Measurements from ENCODE around the gene LUC7L2. TPM values are rescaled to one million over a fixed set of nuclear protein-coding genes. Genes with fewer than 3 reads are reported as not detected.
"Not testable (repeated sequence)": the region's sequence is repeated elsewhere in the genome, so short reads cannot be mapped to it uniquely, and the experiment has no call there.

LUC7L2 gene
- polyA plus RNA-seq, 1 donor (not counting 4 experiments of a cell fraction or from before 2014, with no cell fraction given): 52.7 TPM

- Histone ChIP-seq H3K36me3 (ENCODE audit: control insufficient read depth in 2 of 2, extremely low read depth in 1 of 2, insufficient read depth in 2 of 2, low read length in 2 of 2) (no peaks in the 10 kb centered on the region), H2AFZ (ENCODE audit: control insufficient read depth, low read length) (no peak overlapping the region), H3K4me2 (ENCODE audit: control insufficient read depth, extremely low read depth, insufficient read depth, low read depth, low read length) (no peak overlapping the region), H3K27me3 (ENCODE audit: control insufficient read depth, extremely low read depth, insufficient read depth, low read length) (no peaks in the 10 kb centered on the region), H3K27ac (ENCODE audit: control insufficient read depth, insufficient read depth, low read length) (no peak overlapping the region), H3K79me2 (ENCODE audit: control insufficient read depth, insufficient read depth, low read length) (no peaks in the 10 kb centered on the region), H3K9ac (ENCODE audit: control insufficient read depth, extremely low read depth, insufficient read depth, low read length) (no peak overlapping the region), H3K9me1 (ENCODE audit: control insufficient read depth, extremely low read depth, insufficient read depth, low read length) (no peaks in the 10 kb centered on the region), H3K4me3 (ENCODE audit: control insufficient read depth in 2 of 3, extremely low read depth in 1 of 3, insufficient read depth in 2 of 3, low read depth in 1 of 3, low read length in 3 of 3) (no peak overlapping the region), H4K20me1 (ENCODE audit: control insufficient read depth, extremely low read depth, insufficient read depth, low read length) (no peaks in the 10 kb centered on the region), H3K4me1 (ENCODE audit: control insufficient read depth, extremely low read depth, insufficient read depth, low read length) (no peaks in the 10 kb centered on the region), H3K9me3 (ENCODE audit: control insufficient read depth, low read depth, low read length) (no peaks in the 10 kb centered on the region)
- FAIRE-seq (no peak), DNase-seq (ENCODE audit: low read depth, low spot score) (no peak)
- dilution Hi-C loops (cut with MboI; ENCODE audit: extremely low pct_ligation_motif_present, low sequenced_read_pairs): no loop called here
- TF ChIP-seq CTCF (optimal IDR thresholded peaks at IDR 0.05 in 1 of 3, IDR thresholded peaks at IDR 0.05 in 1 of 3, conservative IDR thresholded peaks at IDR 0.05 in 1 of 3; ENCODE audit: extremely low read depth in 1 of 3, insufficient read depth in 2 of 3, low read length in 3 of 3): no peak
- TF ChIP-seq EZH2 (IDR thresholded peaks at IDR 0.05; ENCODE audit: low read length): no peak
These were observed 26.9 kb upstream of the LUC7L2 start for GRCh38 chr7:139332697-139333359.

- H3K27me3 ChIP-seq (ENCODE audit: control insufficient read depth, extremely low read depth, insufficient read depth, low read length); H3K4me3 ChIP-seq (ENCODE audit: control insufficient read depth in 2 of 3, extremely low read depth in 1 of 3, insufficient read depth in 2 of 3, low read depth in 1 of 3, low read length in 3 of 3); H3K36me3 ChIP-seq (ENCODE audit: control insufficient read depth in 2 of 2, extremely low read depth in 1 of 2, insufficient read depth in 2 of 2, low read length in 2 of 2); H3K9me1 ChIP-seq (ENCODE audit: control insufficient read depth, extremely low read depth, insufficient read depth, low read length); H2AFZ ChIP-seq (ENCODE audit: control insufficient read depth, low read length); H3K4me2 ChIP-seq (ENCODE audit: control insufficient read depth, extremely low read depth, insufficient read depth, low read depth, low read length); H3K79me2 ChIP-seq (ENCODE audit: control insufficient read depth, insufficient read depth, low read length); H3K4me1 ChIP-seq (ENCODE audit: control insufficient read depth, extremely low read depth, insufficient read depth, low read length); H3K9me3 ChIP-seq (ENCODE audit: control insufficient read depth, low read depth, low read length); H3K9ac ChIP-seq (ENCODE audit: control insufficient read depth, extremely low read depth, insufficient read depth, low read length); H4K20me1 ChIP-seq (ENCODE audit: control insufficient read depth, extremely low read depth, insufficient read depth, low read length); DNase-seq (ENCODE audit: low read depth, low spot score); FAIRE-seq; dilution Hi-C loops (cut with MboI; ENCODE audit: extremely low pct_ligation_motif_present, low sequenced_read_pairs); H3K27ac ChIP-seq (ENCODE audit: control insufficient read depth, insufficient read depth, low read length): not testable (repeated sequence)
These were observed 26.3 kb upstream of the LUC7L2 start for GRCh38 chr7:139333443-139333842.
